Naive thymus-derived CD4-positive, alpha-beta T cell (primary cell): ENCODE data around the gene LRRC74B. TPM values are rescaled to one million over a fixed set of nuclear protein-coding genes. Genes with fewer than 3 reads are reported as not detected.

Experiments
- ATAC-seq: fragments of 150-1000 bp; cut with Tn5 transposase; 2 replicates; pipeline ENCODE4 v1.10.0; 2021; ENCODE audit warnings: mild to moderate bottlenecking, moderate library complexity
- CTCF ChIA-PET: fragments of 350-600 bp; sonication (Branson Sonifier 250); formaldehyde crosslinking; loops from one replicate; lab custom pipeline; 2021; ENCODE audit warnings: antibody characterized with exemption; lab: Charles Lee
- POLR2A ChIA-PET: fragments of 350-600 bp; sonication (Branson Sonifier 250); formaldehyde crosslinking; loops from one replicate; lab custom pipeline; 2021; ENCODE audit warnings: antibody characterized with exemption, inconsistent platforms; lab: Charles Lee
- DNase-seq, 9 donors: peaks; one replicate each; pipeline versions ENCODE4 v3.0.0 to v3.0.0-alpha.2; 2020 to 2022; ENCODE audit warnings: mixed read lengths in 1 of 9
- H3K27ac ChIP-seq: one replicate; pipeline ENCODE4 v1.7.0; 2013; ENCODE audit warnings: mild to moderate bottlenecking, low read depth, low read length, moderate library complexity
- H3K27me3 ChIP-seq, 2 donors: one replicate each; pipeline ENCODE4 v1.7.0; 2013; ENCODE audit warnings: low read length in 2 of 2, mild to moderate bottlenecking in 2 of 2, moderate library complexity in 2 of 2; ENCODE audit not compliant: control insufficient read depth in 2 of 2, insufficient read depth in 2 of 2
- H3K36me3 ChIP-seq, 3 experiments: 1 replicate in 2 of 3; 2 replicates in 1 of 3; pipeline ENCODE4 v1.7.0; 2013; ENCODE audit warnings: low read length in 3 of 3, mild to moderate bottlenecking in 3 of 3, moderate library complexity in 1 of 3; ENCODE audit not compliant: insufficient read depth in 3 of 3, control insufficient read depth in 2 of 3
- H3K4me1 ChIP-seq, 2 donors: one replicate each; pipeline ENCODE4 v1.7.0; 2013; ENCODE audit warnings: low read length in 2 of 2, mild to moderate bottlenecking in 2 of 2, moderate library complexity in 1 of 2; ENCODE audit not compliant: control insufficient read depth in 2 of 2, insufficient read depth in 2 of 2
- H3K4me3 ChIP-seq: 2 replicates; pipeline ENCODE4 v1.7.0; 2013; ENCODE audit warnings: mild to moderate bottlenecking, low read length
- H3K9me3 ChIP-seq, 3 experiments: 1 replicate in 2 of 3; 2 replicates in 1 of 3; pipeline ENCODE4 v1.7.0; 2013; ENCODE audit warnings: low read length in 3 of 3; ENCODE audit not compliant: control insufficient read depth in 2 of 3
- H3K27ac Mint-ChIP-seq, 9 donors: one replicate each; pipeline ENCODE4 v1.8.0; 2020 to 2022; ENCODE audit warnings: mixed read lengths in 9 of 9, mild to moderate bottlenecking in 8 of 9, moderate library complexity in 5 of 9, inconsistent platforms in 2 of 9
- H3K27me3 Mint-ChIP-seq, 5 donors: one replicate each; pipeline ENCODE4 v1.8.0; 2021 to 2022; ENCODE audit warnings: mixed read lengths in 5 of 5, mild to moderate bottlenecking in 1 of 5
- H3K36me3 Mint-ChIP-seq, 5 donors: one replicate each; pipeline ENCODE4 v1.8.0; 2020 to 2022; ENCODE audit warnings: mixed read lengths in 5 of 5, mild to moderate bottlenecking in 3 of 5, inconsistent platforms in 1 of 5
- H3K4me1 Mint-ChIP-seq, 7 donors: one replicate each; pipeline ENCODE4 v1.8.0; 2020 to 2022; ENCODE audit warnings: mixed read lengths in 7 of 7, mild to moderate bottlenecking in 3 of 7, inconsistent platforms in 1 of 7
- H3K4me3 Mint-ChIP-seq, 10 donors: one replicate each; pipeline ENCODE4 v1.8.0; 2020 to 2022; ENCODE audit warnings: mild to moderate bottlenecking in 10 of 10, mixed read lengths in 10 of 10, moderate library complexity in 6 of 10, inconsistent platforms in 2 of 10
- H3K9me3 Mint-ChIP-seq, 11 donors: one replicate each; pipeline ENCODE4 v1.8.0; 2020 to 2022; ENCODE audit warnings: mixed read lengths in 11 of 11, mild to moderate bottlenecking in 4 of 11, inconsistent platforms in 1 of 11, moderate library complexity in 1 of 11
- intact Hi-C, 2 donors: fragments of 100-400 bp; cut with micrococcal nuclease; formaldehyde crosslinking; loops; one replicate each; pipeline ENCODE4 v1.15.1; 2023
- polyA plus RNA-seq, 2 donors: library from polyadenylated mRNA; unstranded; fragments of 300-500 nt; fragmentation: Illumina TruSeq; gene quantifications; one replicate each; pipeline ENCODE4 v1.2.3, GENCODE V29; 2021
- total RNA-seq, 6 experiments: library from RNA in 5 of 6; stranded (reverse) in 5 of 6; gene quantifications; 1 replicate in 5 of 6; 2 replicates in 1 of 6; pipeline ENCODE4 v1.2.3 and lab custom pipeline; 2021 to 2026

Gene LRRC74B
- total and polyA plus RNA-seq, 7 experiments from 2014 or later, result not detected

GRCh38 chr22:21026783-21027692 is 18.7 kb upstream of the LRRC74B start:
- intact Hi-C loops, result no loop called here
- no peak for ATAC-seq
- POLR2A ChIA-PET, result no interaction called here

DNA sequence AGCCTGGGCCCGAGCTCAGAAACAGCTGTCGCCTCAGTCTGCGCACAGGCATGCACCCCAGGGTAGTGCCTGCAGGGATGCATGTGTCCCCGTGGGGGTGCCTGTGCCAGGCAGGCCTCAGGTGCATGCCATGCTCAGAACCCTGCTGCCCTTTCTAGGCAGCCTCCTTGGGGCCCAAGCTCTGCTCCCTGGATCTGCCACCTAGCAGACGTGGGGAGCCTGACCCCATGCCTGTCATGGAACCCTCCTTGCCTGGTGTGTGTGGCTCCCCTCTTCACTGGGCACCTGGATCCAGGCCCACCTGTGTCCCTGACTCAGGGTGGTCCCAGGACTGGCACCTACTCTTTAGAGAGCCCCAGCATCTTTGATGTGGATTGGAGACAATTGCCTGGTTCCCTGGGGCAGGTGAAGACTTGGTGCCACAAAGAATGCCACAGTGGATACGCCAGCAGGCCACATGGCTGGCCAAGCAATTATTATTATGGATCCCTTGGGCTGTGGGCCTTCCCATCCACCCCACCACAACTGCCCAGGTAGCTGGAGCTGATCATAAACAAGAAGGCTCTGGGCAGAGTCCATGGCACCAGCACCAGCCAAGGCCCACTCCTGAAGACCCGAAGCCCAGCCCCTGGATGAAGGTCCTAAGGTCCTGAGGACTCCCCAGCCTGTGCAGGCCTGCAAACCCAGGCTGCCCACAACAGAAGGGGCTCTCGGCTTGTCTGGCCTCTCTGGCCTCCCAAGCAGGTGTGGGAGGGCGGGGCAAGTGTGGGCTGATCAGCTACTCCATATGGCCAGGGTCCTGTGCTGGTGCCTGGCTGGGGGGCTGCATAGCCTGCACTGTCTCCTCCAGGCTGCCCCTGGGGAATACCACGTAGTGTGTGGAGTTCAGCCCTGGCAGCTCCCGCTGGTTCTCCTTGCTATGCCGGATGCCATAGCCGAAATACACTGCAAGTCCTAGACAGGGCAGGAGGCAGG is 17.2 kb upstream of the LRRC74B start:
- Histone ChIP-seq H3K27ac (no peak overlapping the region), H3K4me3 (no peak overlapping the region), H3K27me3 (no peaks in the 10 kb centered on the region), H3K36me3 (no peaks in the 10 kb centered on the region), H3K9me3 (no peaks in the 10 kb centered on the region), H3K4me1 (peaks cover 10 to 21% of the 10 kb centered on the region in 2 donors)
- H3K27ac Mint-ChIP-seq, result no peak overlapping the region
- H3K4me3 Mint-ChIP-seq, result no peak overlapping the region
- peaks cover 19 to 27% (median 22%) of the 10 kb centered on the region in 5 donors for H3K27me3 Mint-ChIP-seq
- ATAC-seq, result no peak
- POLR2A ChIA-PET, result no interaction called here
- peaks cover 0 to 2% (median 0%) of the 10 kb centered on the region in 11 donors for H3K9me3 Mint-ChIP-seq
- intact Hi-C loops, result no loop called here
- CTCF ChIA-PET, result no interaction called here
- H3K4me1 Mint-ChIP-seq, result peaks cover 11 to 23% (median 16%) of the 10 kb centered on the region in 7 donors
- no peak for DNase-seq
- H3K36me3 Mint-ChIP-seq, result no peaks in the 10 kb centered on the region

More at GRCh38 chr22:21026783-21027692, 18.7 kb upstream of the LRRC74B start:
- H3K4me3 Mint-ChIP-seq, result no peak overlapping the region
- peaks cover 14 to 23% (median 19%) of the 10 kb centered on the region in 5 donors for H3K27me3 Mint-ChIP-seq
- H3K4me1 ChIP-seq, result peaks cover 10 to 15% of the 10 kb centered on the region in 2 donors
- no peak overlapping the region for H3K27ac Mint-ChIP-seq
- H3K27ac ChIP-seq, result no peak overlapping the region
- no peak for DNase-seq
- CTCF ChIA-PET, result no interaction called here
- no peak overlapping the region for H3K4me3 ChIP-seq
- no peaks in the 10 kb centered on the region for H3K9me3 ChIP-seq
- peaks cover 0 to 2% (median 0%) of the 10 kb centered on the region in 11 donors for H3K9me3 Mint-ChIP-seq
- H3K27me3 ChIP-seq, result no peaks in the 10 kb centered on the region
- H3K36me3 Mint-ChIP-seq, result no peaks in the 10 kb centered on the region
- no peaks in the 10 kb centered on the region for H3K36me3 ChIP-seq
- peaks cover 11 to 23% (median 16%) of the 10 kb centered on the region in 7 donors for H3K4me1 Mint-ChIP-seq

- no peaks in the 10 kb centered on the region for H3K9me3 Mint-ChIP-seq
- H3K4me3 Mint-ChIP-seq, result no peak overlapping the region
- H3K4me1 ChIP-seq, result peaks cover 10 to 21% of the 10 kb centered on the region in 2 donors
- H3K27ac ChIP-seq, result no peak overlapping the region
- H3K27me3 ChIP-seq, result no peaks in the 10 kb centered on the region
- H3K27ac Mint-ChIP-seq, result no peak overlapping the region
- intact Hi-C loops, result no loop called here
- ATAC-seq (no peak), DNase-seq (no peak)
- peaks cover 19 to 30% (median 22%) of the 10 kb centered on the region in 5 donors for H3K27me3 Mint-ChIP-seq
- H3K36me3 ChIP-seq, result no peaks in the 10 kb centered on the region
- no peak overlapping the region for H3K4me3 ChIP-seq
- H3K9me3 ChIP-seq, result no peaks in the 10 kb centered on the region
- peaks cover 11 to 23% (median 16%) of the 10 kb centered on the region in 7 donors for H3K4me1 Mint-ChIP-seq
- CTCF ChIA-PET, result no interaction called here
- H3K36me3 Mint-ChIP-seq, result no peaks in the 10 kb centered on the region
- POLR2A ChIA-PET, result no interaction called here
These were observed 16.2 kb upstream of the LRRC74B start for GRCh38 chr22:21029486-21030025.

DNA sequence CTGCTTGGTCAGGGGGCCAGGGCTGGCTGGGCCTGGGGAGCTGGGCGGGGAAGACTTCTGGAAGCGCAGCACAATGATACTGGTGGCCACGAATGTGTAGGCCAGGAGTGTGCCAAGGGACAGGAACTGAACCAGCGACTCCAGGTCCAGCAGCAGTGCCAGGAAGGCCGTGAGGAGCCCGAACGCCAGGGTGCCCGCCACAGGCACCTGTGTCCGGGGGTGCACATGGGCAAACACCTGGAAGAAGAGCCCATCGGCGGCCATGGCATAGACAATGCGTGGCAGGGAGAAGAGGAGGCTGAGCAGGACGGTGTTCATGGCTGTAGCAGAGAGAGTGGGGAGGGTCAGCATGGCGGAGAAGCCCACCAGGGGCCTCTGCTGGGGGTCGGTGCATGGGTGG is 15.7 kb upstream of the LRRC74B start:
- H3K4me3 Mint-ChIP-seq, result peak overlapping the region in 1 of 10 donors; percentile 30
- Histone ChIP-seq H3K27me3 (no peaks in the 10 kb centered on the region), H3K4me1 (peaks cover 8 to 19% of the 10 kb centered on the region in 2 donors), H3K27ac (no peak overlapping the region), H3K9me3 (no peaks in the 10 kb centered on the region), H3K4me3 (no peak overlapping the region), H3K36me3 (no peaks in the 10 kb centered on the region)
- POLR2A ChIA-PET, result no interaction called here
- intact Hi-C loops, result no loop called here
- no peak overlapping the region for H3K27ac Mint-ChIP-seq
- peaks cover 19 to 30% (median 22%) of the 10 kb centered on the region in 5 donors for H3K27me3 Mint-ChIP-seq
- no peaks in the 10 kb centered on the region for H3K36me3 Mint-ChIP-seq
- CTCF ChIA-PET, result no interaction called here
- H3K4me1 Mint-ChIP-seq, result peaks cover 9 to 22% (median 13%) of the 10 kb centered on the region in 7 donors
- DNase-seq (no peak), ATAC-seq (no peak)
- no peaks in the 10 kb centered on the region for H3K9me3 Mint-ChIP-seq

- peak overlapping the region in 4 of 10 donors; percentile 14 to 77 (median 23) for H3K4me3 Mint-ChIP-seq
- ChIA-PET POLR2A (no interaction called here), CTCF (no interaction called here)
- Histone ChIP-seq H3K4me3 (no peak overlapping the region), H3K4me1 (peaks cover 0 to 11% of the 10 kb centered on the region in 2 donors), H3K36me3 (no peaks in the 10 kb centered on the region), H3K9me3 (no peaks in the 10 kb centered on the region), H3K27me3 (no peaks in the 10 kb centered on the region), H3K27ac (no peak overlapping the region)
- H3K27ac Mint-ChIP-seq, result no peak overlapping the region
- H3K4me1 Mint-ChIP-seq, result peaks cover 4 to 14% (median 6%) of the 10 kb centered on the region in 7 donors
- peaks cover 19 to 32% (median 22%) of the 10 kb centered on the region in 5 donors for H3K27me3 Mint-ChIP-seq
- intact Hi-C loops, result no loop called here
- H3K9me3 Mint-ChIP-seq, result no peaks in the 10 kb centered on the region
- DNase-seq (peak in 1 of 9 donors; percentile 2), ATAC-seq (no peak)
- H3K36me3 Mint-ChIP-seq, result no peaks in the 10 kb centered on the region
These were observed 14.9 kb upstream of the LRRC74B start for GRCh38 chr22:21030621-21031544.
